ENCODE data around the gene DNAH11.

GRCh38 chr7:21743493-21743892, 200.7 kb downstream of the DNAH11 start:
- TF ChIP-seq CTCF (IDR thresholded peaks at IDR 0.05) (no peak), REST (IDR thresholded peaks at IDR 0.05; ENCODE audit: insufficient read depth in 1 of 2, low read depth in 2 of 2, low read length in 1 of 2) (no peak), POLR2AphosphoS5 (IDR thresholded peaks at IDR 0.05; ENCODE audit: low read depth, low read length) (no peak), SIN3A (IDR thresholded peaks at IDR 0.05; ENCODE audit: borderline replicate concordance, insufficient read depth, low read depth, low read length) (no peak)

Data from Panc1 (cell line).